Measurements from ENCODE around the gene PARP4.
"Not testable (repeated sequence)": the region's sequence is repeated elsewhere in the genome, so short reads cannot be mapped to it uniquely, and the experiment has no call there.

Gene PARP4

GRCh38 chr13:24443366-24443765 lies 69.2 kb downstream of the PARP4 start:
- no peak for DNase-seq

- DNase-seq: not testable (repeated sequence)
These were observed 86.5 kb downstream of the PARP4 start for GRCh38 chr13:24426045-24426444.

GRCh38 chr13:24419668-24420067 lies 92.9 kb downstream of the PARP4 start:
- DNase-seq: not testable (repeated sequence)

- DNase-seq: peak; percentile 0 to 7
These were observed 104.7 kb downstream of the PARP4 start for GRCh38 chr13:24407844-24408243.

- no peak for DNase-seq
These were observed 106.1 kb downstream of the PARP4 start for GRCh38 chr13:24406524-24406923.

- DNase-seq: no peak
These were observed 115.8 kb downstream of the PARP4 start for GRCh38 chr13:24396821-24397220.

- no peak for DNase-seq
These were observed 119.6 kb downstream of the PARP4 start for GRCh38 chr13:24392972-24393371.

GRCh38 chr13:24391771-24392683 lies 120.6 kb downstream of the PARP4 start:
- not testable (repeated sequence) for DNase-seq

- not testable (repeated sequence) for DNase-seq
These were observed 121.8 kb downstream of the PARP4 start for GRCh38 chr13:24390795-24391194.

- no peak for DNase-seq
These were observed 123.1 kb downstream of the PARP4 start for GRCh38 chr13:24389506-24389905.

GRCh38 chr13:24388743-24389142 lies 123.8 kb downstream of the PARP4 start:
- not testable (repeated sequence) for DNase-seq

GRCh38 chr13:24386816-24387708 lies 125.5 kb downstream of the PARP4 start:
- DNase-seq: no peak

- DNase-seq: no peak
These were observed 126.7 kb downstream of the PARP4 start for GRCh38 chr13:24385902-24386301.

- DNase-seq: not testable (repeated sequence)
These were observed 127.6 kb downstream of the PARP4 start for GRCh38 chr13:24384946-24385345.

GRCh38 chr13:24384091-24384490 lies 128.5 kb downstream of the PARP4 start:
- DNase-seq: not testable (repeated sequence)

- no peak for DNase-seq
These were observed 130.9 kb downstream of the PARP4 start for GRCh38 chr13:24381541-24382265.

- not testable (repeated sequence) for DNase-seq
These were observed 131.7 kb downstream of the PARP4 start for GRCh38 chr13:24380881-24381280.

- DNase-seq: not testable (repeated sequence)
These were observed 132.4 kb downstream of the PARP4 start for GRCh38 chr13:24380227-24380626.

- DNase-seq: not testable (repeated sequence)
These were observed 141.3 kb downstream of the PARP4 start for GRCh38 chr13:24371273-24371672.

All from Kasumi-1 (cell line).